ENCODE measurements around the gene LRCH3.
"Not testable (repeated sequence)": the region's sequence is repeated elsewhere in the genome, so short reads cannot be mapped to it uniquely, and the experiment has no call there.

Gene LRCH3

GRCh38 chr3:197882586-197882985 is 91.5 kb downstream of the LRCH3 start:
- DNase-seq (ENCODE audit: low read depth in 1 of 2, low spot score in 1 of 2): peak; percentile 25 to 26
- TF ChIP-seq REST (IDR thresholded peaks at IDR 0.05; ENCODE audit: insufficient replicate concordance, low read depth): no peak
- TF ChIP-seq SPI1 (IDR thresholded peaks at IDR 0.05; ENCODE audit: borderline replicate concordance, low read depth): peak; percentile 56; the same call in 1 of the 2 replicates
- TF ChIP-seq GABPA (IDR thresholded peaks at IDR 0.05; ENCODE audit: low read depth): no peak
- no peak for TF ChIP-seq CTCF (IDR thresholded peaks at IDR 0.05; ENCODE audit: insufficient read depth, low read length)
- H3K27me3 ChIP-seq (ENCODE audit: insufficient read depth, poor library complexity, severe bottlenecking): no peaks in the 10 kb centered on the region
- no peak overlapping the region for H3K4me3 ChIP-seq (replicated peaks; ENCODE audit: insufficient read depth, low read length)
- peak overlapping the region; percentile 68 for H3K27ac ChIP-seq (replicated peaks)

DNA sequence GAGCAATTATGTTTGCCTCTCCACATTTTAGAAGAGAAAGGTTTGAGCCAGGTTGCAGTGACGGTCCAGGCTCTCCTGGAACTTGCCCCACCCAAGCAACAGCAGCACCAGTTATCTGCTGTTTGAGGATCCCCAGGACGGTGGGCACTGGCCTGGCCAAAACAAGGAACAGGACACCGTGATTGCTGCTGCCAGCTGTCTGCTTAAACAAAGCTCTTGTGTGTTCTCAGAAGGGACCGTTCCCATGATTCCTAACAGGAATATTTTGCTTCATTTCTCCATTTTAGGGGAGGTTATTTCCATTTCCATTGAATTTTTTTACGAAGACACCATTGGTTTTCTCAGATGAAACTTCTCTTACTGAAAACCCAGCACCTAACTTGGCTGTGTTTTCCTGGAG is 92.5 kb downstream of the LRCH3 start:
- Histone ChIP-seq H3K27ac (replicated peaks) (peak overlapping the region; percentile 68; the same call in 1 of the 2 replicates), H3K27me3 (ENCODE audit: insufficient read depth, poor library complexity, severe bottlenecking) (no peaks in the 10 kb centered on the region), H3K4me3 (replicated peaks; ENCODE audit: insufficient read depth, low read length) (no peak overlapping the region)
- TF ChIP-seq GABPA (IDR thresholded peaks at IDR 0.05; ENCODE audit: low read depth) (no peak), POLR2AphosphoS5 (IDR thresholded peaks at IDR 0.05; ENCODE audit: low read depth) (no peak), REST (IDR thresholded peaks at IDR 0.05; ENCODE audit: insufficient replicate concordance, low read depth) (no peak), SPI1 (IDR thresholded peaks at IDR 0.05; ENCODE audit: borderline replicate concordance, low read depth) (no peak), CTCF (IDR thresholded peaks at IDR 0.05; ENCODE audit: insufficient read depth, low read length) (no peak)
- no peak for DNase-seq (ENCODE audit: low read depth in 1 of 2, low spot score in 1 of 2)

- not testable (repeated sequence) for H3K27ac ChIP-seq (replicated peaks); H3K27me3 ChIP-seq (ENCODE audit: insufficient read depth, poor library complexity, severe bottlenecking); DNase-seq (ENCODE audit: low read depth in 1 of 2, low spot score in 1 of 2); H3K4me3 ChIP-seq (replicated peaks; ENCODE audit: insufficient read depth, low read length)
Measured at GRCh38 chr3:197884330-197884729, 93.3 kb downstream of the LRCH3 start.

GRCh38 chr3:197886052-197886451 is 95.0 kb downstream of the LRCH3 start:
- not testable (repeated sequence) for DNase-seq (ENCODE audit: low read depth in 1 of 2, low spot score in 1 of 2); H3K27me3 ChIP-seq (ENCODE audit: insufficient read depth, poor library complexity, severe bottlenecking); H3K27ac ChIP-seq (replicated peaks); H3K4me3 ChIP-seq (replicated peaks; ENCODE audit: insufficient read depth, low read length)

DNA sequence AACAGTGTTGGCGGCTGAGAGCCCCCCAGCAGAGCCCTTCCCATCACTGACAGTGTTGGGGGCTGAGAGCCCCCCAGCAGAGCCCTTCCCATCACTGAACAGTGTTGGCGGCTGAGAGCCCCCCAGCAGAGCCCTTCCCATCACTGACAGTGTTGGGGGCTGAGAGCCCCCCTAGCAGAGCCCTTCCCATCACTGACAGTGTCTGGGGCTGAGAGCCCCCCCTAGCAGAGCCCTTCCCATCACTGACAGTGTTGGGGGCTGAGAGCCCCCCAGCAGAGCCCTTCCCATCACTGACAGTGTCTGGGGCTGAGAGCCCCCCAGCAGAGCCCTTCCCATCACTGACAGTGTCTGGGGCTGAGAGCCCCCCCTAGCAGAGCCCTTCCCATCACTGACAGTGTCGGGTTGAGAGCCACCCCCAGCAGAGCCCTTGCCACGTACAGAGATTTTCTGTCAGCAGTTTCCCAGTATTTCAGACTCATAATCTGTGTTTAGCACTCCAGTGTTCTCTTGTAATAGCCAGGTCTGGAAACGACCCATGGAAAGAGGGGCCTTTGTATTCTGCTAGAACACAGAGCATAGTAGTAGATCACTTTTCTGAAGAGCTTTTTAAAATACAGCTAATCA is 96.5 kb downstream of the LRCH3 start:
- not testable (repeated sequence) for H3K4me3 ChIP-seq (replicated peaks; ENCODE audit: insufficient read depth, low read length); H3K27ac ChIP-seq (replicated peaks); H3K27me3 ChIP-seq (ENCODE audit: insufficient read depth, poor library complexity, severe bottlenecking); DNase-seq (ENCODE audit: low read depth in 1 of 2, low spot score in 1 of 2)

Data from HL-60 (cell line).